HepG2 (cell line): ENCODE measurements around the gene JUND. TPM values are rescaled to one million over a fixed set of nuclear protein-coding genes. Genes with fewer than 3 reads are reported as not detected.

Source experiments
- ATF5 ChIP-seq: sonication (generic); formaldehyde crosslinking; IDR thresholded peaks from 2 replicates; pipeline ENCODE4 v1.4.0; 2020; ENCODE audit warnings: mild to moderate bottlenecking, low read depth, missing genetic modification reagents
- ELF3 ChIP-seq: IDR thresholded peaks from 2 replicates; pipeline ENCODE4 v1.6.1; 2016; ENCODE audit warnings: missing genetic modification reagents, missing compliant biosample characterization
- FOXP4 ChIP-seq: sonication (generic); formaldehyde crosslinking; IDR thresholded peaks from 2 replicates; pipeline ENCODE4 v1.4.0; 2020; ENCODE audit warnings: missing genetic modification reagents
- HOXA9 ChIP-seq: sonication (generic); formaldehyde crosslinking; IDR thresholded peaks from 2 replicates; pipeline ENCODE4 v1.8.1; 2022; ENCODE audit warnings: missing genetic modification reagents, mild to moderate bottlenecking, moderate library complexity, borderline replicate concordance
- IKZF4 ChIP-seq: sonication (generic); formaldehyde crosslinking; IDR thresholded peaks from 2 replicates; pipeline ENCODE4 v1.5.1; 2020; ENCODE audit warnings: borderline replicate concordance, mild to moderate bottlenecking, low read depth, missing genetic modification reagents; ENCODE audit errors: not compliant biosample characterization
- IRF9 ChIP-seq: sonication (generic); formaldehyde crosslinking; IDR thresholded peaks from 2 replicates; pipeline ENCODE4 v1.8.0; 2022; ENCODE audit warnings: missing genetic modification reagents, mild to moderate bottlenecking, borderline replicate concordance
- KMT2A ChIP-seq: sonication (generic); formaldehyde crosslinking; IDR thresholded peaks from 2 replicates; pipeline ENCODE4 v1.4.0; 2020; ENCODE audit warnings: missing genetic modification reagents
- MED1 ChIP-seq: sonication (generic); formaldehyde crosslinking; IDR thresholded peaks from 2 replicates; pipeline ENCODE4 v1.4.0; 2020; ENCODE audit warnings: missing genetic modification reagents
- MLXIP ChIP-seq: sonication (generic); formaldehyde crosslinking; IDR thresholded peaks from 2 replicates; pipeline ENCODE4 v1.9.0; 2021; ENCODE audit warnings: missing genetic modification reagents, borderline replicate concordance
- NFKB2 ChIP-seq: sonication (generic); formaldehyde crosslinking; IDR thresholded peaks from 2 replicates; pipeline ENCODE4 v1.4.0; 2020; ENCODE audit warnings: missing genetic modification reagents, borderline replicate concordance
- PAF1 ChIP-seq: IDR thresholded peaks from 2 replicates; pipeline ENCODE4 v1.6.1; 2016; ENCODE audit warnings: missing genetic modification reagents, missing compliant biosample characterization
- PBX3 ChIP-seq: sonication (generic); formaldehyde crosslinking; IDR thresholded peaks from 2 replicates; pipeline ENCODE4 v1.8.1; 2023; ENCODE audit warnings: missing genetic modification reagents, inconsistent platforms, borderline replicate concordance
- RAD51 ChIP-seq: fragments of 450-650 bp; IDR thresholded peaks from 2 replicates; pipeline ENCODE4 v1.6.1; 2016; ENCODE audit warnings: borderline replicate concordance
- RXRA ChIP-seq: sonication (generic); formaldehyde crosslinking; IDR thresholded peaks from 2 replicates; pipeline ENCODE4 v1.5.1; 2020; ENCODE audit warnings: missing genetic modification reagents
- SALL1 ChIP-seq: sonication (generic); formaldehyde crosslinking; IDR thresholded peaks from 2 replicates; pipeline ENCODE4 v1.8.0; 2022; ENCODE audit warnings: mild to moderate bottlenecking, missing genetic modification reagents
- ZMYM4 ChIP-seq: sonication (generic); formaldehyde crosslinking; IDR thresholded peaks from 2 replicates; pipeline ENCODE4 v1.8.1; 2023; ENCODE audit warnings: mild to moderate bottlenecking, missing genetic modification reagents
- ZNF101 ChIP-seq: sonication (generic); formaldehyde crosslinking; IDR thresholded peaks from 2 replicates; pipeline ENCODE4 v1.4.0; 2020; ENCODE audit warnings: mild to moderate bottlenecking, low read depth, missing genetic modification reagents, borderline replicate concordance
- ZNF24 ChIP-seq: fragments of 450-650 bp; IDR thresholded peaks from 2 replicates; pipeline ENCODE4 v1.6.1; 2017; ENCODE audit warnings: antibody characterized with exemption, mild to moderate bottlenecking
- ZNF331 ChIP-seq: sonication (generic); formaldehyde crosslinking; IDR thresholded peaks from 2 replicates; pipeline ENCODE4 v1.4.0; 2020; ENCODE audit warnings: missing genetic modification reagents
- ZNF510 ChIP-seq: sonication (generic); formaldehyde crosslinking; IDR thresholded peaks from 2 replicates; pipeline ENCODE4 v1.4.0; 2020; ENCODE audit warnings: low read depth, mild to moderate bottlenecking, missing genetic modification reagents
- ZNF557 ChIP-seq: sonication (generic); formaldehyde crosslinking; IDR thresholded peaks from 2 replicates; pipeline ENCODE4 v1.4.0; 2020; ENCODE audit warnings: missing genetic modification reagents
- ZNF816 ChIP-seq: sonication (generic); formaldehyde crosslinking; IDR thresholded peaks from 2 replicates; pipeline ENCODE4 v1.8.0; 2022; ENCODE audit warnings: missing genetic modification reagents, mild to moderate bottlenecking, borderline replicate concordance
- polyA plus RNA-seq, 8 experiments: library from polyadenylated mRNA; depleted of rRNA in 3 of 8; stranded (reverse) in 7 of 8; unstranded in 1 of 8; fragments of >200 nt; fragmentation: Illumina TruSeq in 4 of 8; extraction: Trizol in 4 of 8; gene quantifications; 2 replicates each; pipeline versions ENCODE4 v1.2.1 to v1.2.3, GENCODE V29; 2011 to 2016; ENCODE audit warnings: low read depth in 4 of 8, missing spikeins in 1 of 8, mixed read lengths in 1 of 8; ENCODE audit not compliant: insufficient read depth in 1 of 8
- total RNA-seq, 5 experiments: library from RNA; depleted of rRNA; stranded (reverse); fragments of >200 nt; fragmentation: Illumina TruSeq; extraction: Trizol; gene quantifications; 2 replicates each; pipeline ENCODE4 v1.2.3, GENCODE V29; 2016; ENCODE audit warnings: low read depth in 1 of 5

Gene JUND
- total and polyA plus RNA-seq, 2 of the 13 experiments (the other 11 are each of a cell fraction or from before 2014, with no cell fraction given): 41.2 to 59.8 TPM

GRCh38 chr19:18279516-18280246, 1.7 kb downstream of the JUND start (continued):
- TF ChIP-seq PBX3 (CRISPR knock-in tag): no peak
- TF ChIP-seq IKZF4: no peak
- TF ChIP-seq SALL1: peak; percentile 62
- TF ChIP-seq ZNF331 (CRISPR knock-in tag): 0 out of 2 replicates have a peak, but pooled peaks have one; percentile 30
- TF ChIP-seq ZNF24: no peak
- peak; percentile 66; the same call in 1 of the 2 replicates for TF ChIP-seq RXRA (CRISPR knock-in tag)
- no peak for TF ChIP-seq RAD51
- no peak for TF ChIP-seq HOXA9 (CRISPR knock-in tag)
- no peak for TF ChIP-seq NFKB2 (CRISPR knock-in tag)
- TF ChIP-seq MED1 (CRISPR knock-in tag): peak; percentile 67
- TF ChIP-seq PAF1: no peak; the same call in 1 of the 2 replicates
- peak; percentile 91 for TF ChIP-seq ZNF816
- TF ChIP-seq MLXIP (CRISPR knock-in tag): no peak
- TF ChIP-seq IRF9: peak; percentile 40; the same call in 1 of the 2 replicates
- 0 out of 2 replicates have a peak, but pooled peaks have one; percentile 15 for TF ChIP-seq ZNF510 (CRISPR knock-in tag)
- TF ChIP-seq ELF3 (CRISPR knock-in tag): no peak
- no peak for TF ChIP-seq ZNF557 (CRISPR knock-in tag)
- TF ChIP-seq FOXP4 (CRISPR knock-in tag): no peak; the same call in 1 of the 2 replicates
- TF ChIP-seq KMT2A (CRISPR knock-in tag): no peak
- no peak for TF ChIP-seq ZNF101 (CRISPR knock-in tag)
- no peak for TF ChIP-seq ATF5 (CRISPR knock-in tag)
- TF ChIP-seq ZMYM4 (CRISPR knock-in tag): peak; percentile 41
